ENCODE data around the gene PTX3. TPM values are rescaled to one million over a fixed set of nuclear protein-coding genes. Genes with fewer than 3 reads are reported as not detected.

Gene PTX3
- total RNA-seq, 3 donors from 2014 or later (not counting 1 experiment from before 2014, with no cell fraction given), result 0.40 to 5.8 (median 1.4) TPM

DNA sequence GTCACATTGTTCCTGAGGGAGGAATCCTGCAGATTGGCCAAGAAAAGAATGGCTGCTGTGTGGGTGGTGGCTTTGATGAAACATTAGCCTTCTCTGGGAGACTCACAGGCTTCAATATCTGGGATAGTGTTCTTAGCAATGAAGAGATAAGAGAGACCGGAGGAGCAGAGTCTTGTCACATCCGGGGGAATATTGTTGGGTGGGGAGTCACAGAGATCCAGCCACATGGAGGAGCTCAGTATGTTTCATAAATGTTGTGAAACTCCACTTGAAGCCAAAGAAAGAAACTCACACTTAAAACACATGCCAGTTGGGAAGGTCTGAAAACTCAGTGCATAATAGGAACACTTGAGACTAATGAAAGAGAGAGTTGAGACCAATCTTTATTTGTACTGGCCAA is 6.1 kb downstream of the PTX3 start:
- Histone ChIP-seq H3K4me1 (ENCODE audit: control insufficient read depth, insufficient read depth, low read length) (peaks cover 3% of the 10 kb centered on the region), H3K9me3 (ENCODE audit: control insufficient read depth, insufficient read depth, low read length) (no peaks in the 10 kb centered on the region), H3K27me3 (ENCODE audit: control insufficient read depth, insufficient read depth, low read length) (peaks cover 4% of the 10 kb centered on the region), H3K4me3 (ENCODE audit: low read length) (no peak overlapping the region), H3K36me3 (ENCODE audit: control insufficient read depth, insufficient read depth, low read length) (no peaks in the 10 kb centered on the region), H3K27ac (ENCODE audit: low read length) (no peak overlapping the region)
- H3K4me3 Mint-ChIP-seq, result no peak overlapping the region
- no peaks in the 10 kb centered on the region for H3K9me3 Mint-ChIP-seq
- H3K4me1 Mint-ChIP-seq, result no peaks in the 10 kb centered on the region
- H3K27me3 Mint-ChIP-seq (ENCODE audit: low read depth in 2 of 2), result peaks cover 7 to 13% of the 10 kb centered on the region in 2 donors
- H3K27ac Mint-ChIP-seq, result no peak overlapping the region
- TF ChIP-seq, protein P1, sequence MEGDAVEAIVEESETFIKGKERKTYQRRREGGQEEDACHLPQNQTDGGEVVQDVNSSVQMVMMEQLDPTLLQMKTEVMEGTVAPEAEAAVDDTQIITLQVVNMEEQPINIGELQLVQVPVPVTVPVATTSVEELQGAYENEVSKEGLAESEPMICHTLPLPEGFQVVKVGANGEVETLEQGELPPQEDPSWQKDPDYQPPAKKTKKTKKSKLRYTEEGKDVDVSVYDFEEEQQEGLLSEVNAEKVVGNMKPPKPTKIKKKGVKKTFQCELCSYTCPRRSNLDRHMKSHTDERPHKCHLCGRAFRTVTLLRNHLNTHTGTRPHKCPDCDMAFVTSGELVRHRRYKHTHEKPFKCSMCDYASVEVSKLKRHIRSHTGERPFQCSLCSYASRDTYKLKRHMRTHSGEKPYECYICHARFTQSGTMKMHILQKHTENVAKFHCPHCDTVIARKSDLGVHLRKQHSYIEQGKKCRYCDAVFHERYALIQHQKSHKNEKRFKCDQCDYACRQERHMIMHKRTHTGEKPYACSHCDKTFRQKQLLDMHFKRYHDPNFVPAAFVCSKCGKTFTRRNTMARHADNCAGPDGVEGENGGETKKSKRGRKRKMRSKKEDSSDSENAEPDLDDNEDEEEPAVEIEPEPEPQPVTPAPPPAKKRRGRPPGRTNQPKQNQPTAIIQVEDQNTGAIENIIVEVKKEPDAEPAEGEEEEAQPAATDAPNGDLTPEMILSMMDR (IDR thresholded peaks at IDR 0.05), result no peak
- WGBS (ENCODE audit: insufficient coverage), result 91% methylated on average over 2 of the region's 2 CpGs
- ATAC-seq, result no peak
- no peaks in the 10 kb centered on the region for H3K36me3 Mint-ChIP-seq
- no peak for DNase-seq
- intact Hi-C loops (cut with micrococcal nuclease), result no loop called here

DNA sequence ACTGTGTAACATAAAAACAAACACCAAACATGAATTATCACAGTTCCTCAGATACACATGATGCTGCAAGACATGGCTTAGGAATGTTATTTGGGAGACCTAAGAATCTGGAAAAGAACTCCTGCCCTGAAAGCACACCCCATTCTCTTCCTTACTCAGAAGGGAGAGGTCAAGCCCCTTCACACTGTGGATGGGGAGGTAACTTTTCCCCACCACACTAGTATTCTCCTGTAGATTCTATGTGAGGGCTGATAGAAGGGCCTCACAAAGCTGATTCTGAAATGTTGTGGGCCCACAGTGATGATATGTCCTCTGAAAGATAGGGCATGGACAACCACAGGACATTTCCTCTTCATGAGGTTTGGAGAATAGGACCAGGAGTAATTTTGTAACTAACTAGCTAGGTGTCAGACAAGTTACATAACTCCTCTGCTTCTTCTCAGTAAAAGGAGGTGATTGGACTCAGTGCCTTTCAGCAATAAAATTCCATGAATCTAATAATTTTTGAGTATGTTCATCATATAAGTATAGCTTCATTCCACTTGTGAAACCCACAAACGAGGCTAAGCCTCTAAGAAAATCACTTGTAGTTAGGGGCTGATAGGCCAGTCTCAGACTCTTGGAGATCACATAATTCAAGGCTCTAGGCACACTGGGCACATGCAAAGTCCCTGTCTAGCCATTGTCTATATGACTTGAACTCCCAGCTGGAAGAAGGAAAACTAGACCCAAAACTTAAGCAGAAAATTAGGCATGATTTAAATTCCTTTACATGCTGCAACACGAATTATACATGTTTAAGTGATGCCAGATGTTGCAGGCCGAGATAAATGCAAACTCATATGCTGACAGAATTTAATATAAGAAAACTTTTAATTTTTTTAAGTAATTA is 7.5 kb downstream of the PTX3 start:
- TF ChIP-seq, protein P1 (IDR thresholded peaks at IDR 0.05), result no peak
- peak in 1 of 3 donors; percentile 37 for ATAC-seq

GRCh38 chr3:157444797-157445184 is 8.1 kb downstream of the PTX3 start:
- intact Hi-C loops (cut with micrococcal nuclease), result no loop called here
- no peaks in the 10 kb centered on the region for H3K9me3 Mint-ChIP-seq
- no peak overlapping the region for H3K27ac ChIP-seq (ENCODE audit: low read length)
- H3K27me3 ChIP-seq (ENCODE audit: control insufficient read depth, insufficient read depth, low read length), result no peaks in the 10 kb centered on the region
- ATAC-seq (no peak), DNase-seq (no peak)
- H3K36me3 Mint-ChIP-seq, result no peaks in the 10 kb centered on the region
- TF ChIP-seq, protein P1 (IDR thresholded peaks at IDR 0.05), result no peak
- H3K4me1 Mint-ChIP-seq, result no peaks in the 10 kb centered on the region
- no peaks in the 10 kb centered on the region for H3K36me3 ChIP-seq (ENCODE audit: control insufficient read depth, insufficient read depth, low read length)
- WGBS (ENCODE audit: insufficient coverage), result no CpG with 5 or more reads among the region's 1 CpG
- no peak overlapping the region for H3K4me3 Mint-ChIP-seq
- H3K4me3 ChIP-seq (ENCODE audit: low read length), result no peak overlapping the region
- no peaks in the 10 kb centered on the region for H3K9me3 ChIP-seq (ENCODE audit: control insufficient read depth, insufficient read depth, low read length)
- H3K27me3 Mint-ChIP-seq (ENCODE audit: low read depth in 2 of 2), result no peaks in the 10 kb centered on the region
- no peaks in the 10 kb centered on the region for H3K4me1 ChIP-seq (ENCODE audit: control insufficient read depth, insufficient read depth, low read length)
- H3K27ac Mint-ChIP-seq, result no peak overlapping the region

More for the DNA sequence above, 7.5 kb downstream of the PTX3 start:
- Histone ChIP-seq H3K4me3 (ENCODE audit: low read length) (no peak overlapping the region), H3K36me3 (ENCODE audit: control insufficient read depth, insufficient read depth, low read length) (no peaks in the 10 kb centered on the region), H3K27me3 (ENCODE audit: control insufficient read depth, insufficient read depth, low read length) (no peaks in the 10 kb centered on the region), H3K4me1 (ENCODE audit: control insufficient read depth, insufficient read depth, low read length) (no peaks in the 10 kb centered on the region), H3K27ac (ENCODE audit: low read length) (no peak overlapping the region), H3K9me3 (ENCODE audit: control insufficient read depth, insufficient read depth, low read length) (no peaks in the 10 kb centered on the region)
- Mint-ChIP-seq H3K9me3 (no peaks in the 10 kb centered on the region), H3K36me3 (no peaks in the 10 kb centered on the region), H3K4me1 (no peaks in the 10 kb centered on the region), H3K4me3 (no peak overlapping the region), H3K27ac (no peak overlapping the region), H3K27me3 (ENCODE audit: low read depth in 2 of 2) (peaks cover 0 to 3% of the 10 kb centered on the region in 2 donors)
- WGBS (ENCODE audit: insufficient coverage), result 82% methylated on average over 1 of the region's 3 CpGs
- intact Hi-C loops (cut with micrococcal nuclease), result no loop called here
- no peak for DNase-seq
